PC-3 (cell line): ENCODE measurements around the gene TRAPPC2L. TPM values are rescaled to one million over a fixed set of nuclear protein-coding genes. Genes with fewer than 3 reads are reported as not detected.

Source experiments
- ATAC-seq: fragments of 200-7000 bp; cut with Tn5 transposase; 2 replicates; pipeline ENCODE4 v1.9.1; 2020; ENCODE audit warnings: mild to moderate bottlenecking, moderate library complexity
- BruUV-seq: library from RNA; stranded (reverse); fragments of 400-500 nt; replicated peaks from 2 replicates; lab custom pipeline; 2021; lab: Mats Ljungman, UMichigan
- CTCF ChIA-PET: fragments of 300-600 bp; sonication (Branson Sonifier 250); formaldehyde crosslinking; loops from one replicate; lab custom pipeline; 2022; ENCODE audit warnings: antibody characterized with exemption; lab: Charles Lee
- POLR2A ChIA-PET: fragments of 300-600 bp; sonication (Branson Sonifier 250); formaldehyde crosslinking; loops from one replicate; lab custom pipeline; 2022; ENCODE audit warnings: antibody characterized with exemption; ENCODE audit not compliant: unreplicated experiment; lab: Charles Lee
- DNase-seq: peaks from one replicate; pipeline ENCODE4 v3.0.0-alpha.2; 2015
- H2AFZ ChIP-seq: fragments of 300-600 bp; sonication (generic); 2 replicates; pipeline ENCODE4 v1.6.0; 2016; ENCODE audit warnings: antibody characterized with exemption, low read length
- H3F3A ChIP-seq: fragments of 300-600 bp; sonication (generic); one replicate; pipeline ENCODE4 v1.6.0; 2017; ENCODE audit warnings: antibody characterized with exemption, low read length, control low read depth, mild to moderate bottlenecking; ENCODE audit not compliant: unreplicated experiment
- H3K27ac ChIP-seq: fragments of 300-600 bp; sonication (generic); 2 replicates; pipeline ENCODE4 v1.5.1; 2016; ENCODE audit warnings: mild to moderate bottlenecking, low read length
- H3K27me3 ChIP-seq: fragments of 300-600 bp; sonication (generic); 2 replicates; pipeline ENCODE4 v1.6.1; 2016; ENCODE audit warnings: low read length, mixed read lengths
- H3K36me3 ChIP-seq: fragments of 300-600 bp; sonication (generic); 2 replicates; pipeline ENCODE4 v1.6.1; 2016; ENCODE audit warnings: low read depth, mixed run types, low read length, mixed read lengths
- H3K4me1 ChIP-seq: fragments of 300-600 bp; sonication (generic); 2 replicates; pipeline ENCODE4 v1.5.1; 2016; ENCODE audit warnings: low read length; ENCODE audit not compliant: insufficient read depth
- H3K4me2 ChIP-seq: fragments of 300-600 bp; sonication (generic); 2 replicates; pipeline ENCODE4 v1.6.0; 2016; ENCODE audit warnings: low read length
- H3K4me3 ChIP-seq: fragments of 300-600 bp; sonication (generic); 2 replicates; pipeline ENCODE4 v1.5.1; 2016; ENCODE audit warnings: mild to moderate bottlenecking, low read length, mixed read lengths
- H3K79me2 ChIP-seq: fragments of 300-600 bp; sonication (generic); 2 replicates; pipeline ENCODE4 v1.6.1; 2017; ENCODE audit warnings: low read length, mixed read lengths
- H3K9ac ChIP-seq: fragments of 300-600 bp; sonication (generic); 2 replicates; pipeline ENCODE4 v1.6.0; 2016; ENCODE audit warnings: mild to moderate bottlenecking, low read length
- H3K9me2 ChIP-seq: fragments of 300-600 bp; sonication (generic); replicated peaks from 2 replicates; pipeline ENCODE4 v1.6.1; 2016; ENCODE audit warnings: mixed run types, low read length, mixed read lengths
- H3K9me3 ChIP-seq: fragments of 300-600 bp; sonication (generic); 2 replicates; pipeline ENCODE4 v1.6.1; 2016; ENCODE audit warnings: low read length, mixed read lengths
- H4K20me1 ChIP-seq: fragments of 300-600 bp; sonication (generic); 2 replicates; pipeline ENCODE4 v1.6.1; 2016; ENCODE audit warnings: low read length, mixed read lengths
- CTCF ChIP-seq: fragments of 300-600 bp; sonication (generic); conservative IDR thresholded peaks from 2 replicates; pipeline ENCODE4 v1.5.1; 2017; ENCODE audit warnings: antibody characterized with exemption, low read depth, mild to moderate bottlenecking, low read length
- EZH2 ChIP-seq: fragments of 300-600 bp; sonication (generic); IDR thresholded peaks from one replicate; pipeline ENCODE4 v1.6.1; 2017; ENCODE audit warnings: antibody characterized with exemption, mild to moderate bottlenecking, low read length; ENCODE audit not compliant: unreplicated experiment
- EZH2phosphoT487 ChIP-seq: fragments of 300-600 bp; sonication (generic); IDR thresholded peaks from 2 replicates; pipeline ENCODE4 v1.6.1; 2018; ENCODE audit warnings: mild to moderate bottlenecking, antibody characterized with exemption, low read length, borderline replicate concordance
- intact Hi-C: fragments of 100-400 bp; cut with micrococcal nuclease; formaldehyde crosslinking; loops from 2 replicates; pipeline ENCODE4 v1.9.0; 2023
- total RNA-seq: library from RNA; depleted of rRNA; stranded (reverse); fragments of >200 nt; gene quantifications from 2 replicates; pipeline ENCODE4 v1.2.3, GENCODE V29; 2014

The TRAPPC2L gene
- total RNA-seq, 1 experiment from 2014 or later = 77.5 TPM

GRCh38 chr16:88864521-88864920, 7.6 kb downstream of the TRAPPC2L start:
- Histone ChIP-seq H3K4me2 (no peak overlapping the region), H3K9me3 (no peaks in the 10 kb centered on the region), H3F3A (no peaks in the 10 kb centered on the region), H3K9ac (no peak overlapping the region), H3K27me3 (no peaks in the 10 kb centered on the region), H4K20me1 (no peaks in the 10 kb centered on the region), H2AFZ (no peak overlapping the region), H3K4me3 (no peak overlapping the region), H3K9me2 (no peaks in the 10 kb centered on the region), H3K27ac (no peak overlapping the region), H3K79me2 (no peaks in the 10 kb centered on the region), H3K4me1 (no peaks in the 10 kb centered on the region), H3K36me3 (no peaks in the 10 kb centered on the region)
- CTCF ChIA-PET = no interaction called here
- DNase-seq (no peak), ATAC-seq (no peak)
- no peak for TF ChIP-seq EZH2
- TF ChIP-seq CTCF = no peak
- no peak for TF ChIP-seq EZH2phosphoT487
- BruUV-seq = no TSS peak
- intact Hi-C loops = no loop called here
- POLR2A ChIA-PET = no interaction called here

GRCh38 chr16:88865310-88865709, 8.4 kb downstream of the TRAPPC2L start:
- Histone ChIP-seq H3K4me1 (no peaks in the 10 kb centered on the region), H3K9ac (no peak overlapping the region), H4K20me1 (no peaks in the 10 kb centered on the region), H3K36me3 (no peaks in the 10 kb centered on the region), H2AFZ (no peak overlapping the region), H3K27me3 (no peaks in the 10 kb centered on the region), H3K27ac (no peak overlapping the region), H3K79me2 (no peaks in the 10 kb centered on the region), H3F3A (no peaks in the 10 kb centered on the region), H3K4me2 (no peak overlapping the region), H3K9me2 (no peaks in the 10 kb centered on the region), H3K4me3 (no peak overlapping the region), H3K9me3 (no peaks in the 10 kb centered on the region)
- BruUV-seq = no TSS peak
- CTCF ChIA-PET = no interaction called here
- POLR2A ChIA-PET = no interaction called here
- no peak for TF ChIP-seq EZH2phosphoT487
- no peak for TF ChIP-seq CTCF
- TF ChIP-seq EZH2 = no peak
- ATAC-seq = no peak
- no peak for DNase-seq
- intact Hi-C loops = no loop called here

GRCh38 chr16:88865742-88866141, 8.8 kb downstream of the TRAPPC2L start:
- no peaks in the 10 kb centered on the region for H3F3A ChIP-seq
- DNase-seq (no peak), ATAC-seq (no peak)
- H3K4me1 ChIP-seq = no peaks in the 10 kb centered on the region
- H3K36me3 ChIP-seq = no peaks in the 10 kb centered on the region
- no peak for TF ChIP-seq EZH2phosphoT487
- no peak for TF ChIP-seq EZH2
- no peak for TF ChIP-seq CTCF
- H3K4me3 ChIP-seq = no peak overlapping the region
- no peak overlapping the region for H3K9ac ChIP-seq
- H4K20me1 ChIP-seq = no peaks in the 10 kb centered on the region
- no peak overlapping the region for H2AFZ ChIP-seq
- no peaks in the 10 kb centered on the region for H3K9me2 ChIP-seq
- H3K4me2 ChIP-seq = no peak overlapping the region
- POLR2A ChIA-PET = no interaction called here
- CTCF ChIA-PET = no interaction called here
- intact Hi-C loops = no loop called here
- H3K27ac ChIP-seq = no peak overlapping the region
- no peaks in the 10 kb centered on the region for H3K27me3 ChIP-seq
- no peaks in the 10 kb centered on the region for H3K9me3 ChIP-seq
- BruUV-seq = no TSS peak
- H3K79me2 ChIP-seq = no peaks in the 10 kb centered on the region
